22Rv1 (cell line): ENCODE data around the gene RTTN.

ENCODE experiments used
- H3K27ac ChIP-seq: fragments of 450-650 bp; 2 replicates; pipeline ENCODE4 v1.5.1; 2017
- ZFX ChIP-seq: fragments of 450-650 bp; IDR thresholded peaks from 2 replicates; pipeline ENCODE4 v1.6.1; 2017; ENCODE audit warnings: antibody characterized with exemption, borderline replicate concordance
- TF ChIP-seq, protein P1 (sequence below): fragments of 450-650 bp; IDR thresholded peaks from 2 replicates; pipeline ENCODE4 v1.5.1; 2017; ENCODE audit warnings: mild to moderate bottlenecking

Gene RTTN

GRCh38 chr18:70149616-70150301 is 55.7 kb downstream of the RTTN start:
- no peak for TF ChIP-seq ZFX
- TF ChIP-seq, protein P1, sequence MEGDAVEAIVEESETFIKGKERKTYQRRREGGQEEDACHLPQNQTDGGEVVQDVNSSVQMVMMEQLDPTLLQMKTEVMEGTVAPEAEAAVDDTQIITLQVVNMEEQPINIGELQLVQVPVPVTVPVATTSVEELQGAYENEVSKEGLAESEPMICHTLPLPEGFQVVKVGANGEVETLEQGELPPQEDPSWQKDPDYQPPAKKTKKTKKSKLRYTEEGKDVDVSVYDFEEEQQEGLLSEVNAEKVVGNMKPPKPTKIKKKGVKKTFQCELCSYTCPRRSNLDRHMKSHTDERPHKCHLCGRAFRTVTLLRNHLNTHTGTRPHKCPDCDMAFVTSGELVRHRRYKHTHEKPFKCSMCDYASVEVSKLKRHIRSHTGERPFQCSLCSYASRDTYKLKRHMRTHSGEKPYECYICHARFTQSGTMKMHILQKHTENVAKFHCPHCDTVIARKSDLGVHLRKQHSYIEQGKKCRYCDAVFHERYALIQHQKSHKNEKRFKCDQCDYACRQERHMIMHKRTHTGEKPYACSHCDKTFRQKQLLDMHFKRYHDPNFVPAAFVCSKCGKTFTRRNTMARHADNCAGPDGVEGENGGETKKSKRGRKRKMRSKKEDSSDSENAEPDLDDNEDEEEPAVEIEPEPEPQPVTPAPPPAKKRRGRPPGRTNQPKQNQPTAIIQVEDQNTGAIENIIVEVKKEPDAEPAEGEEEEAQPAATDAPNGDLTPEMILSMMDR = no peak
- H3K27ac ChIP-seq = no peak overlapping the region

DNA sequence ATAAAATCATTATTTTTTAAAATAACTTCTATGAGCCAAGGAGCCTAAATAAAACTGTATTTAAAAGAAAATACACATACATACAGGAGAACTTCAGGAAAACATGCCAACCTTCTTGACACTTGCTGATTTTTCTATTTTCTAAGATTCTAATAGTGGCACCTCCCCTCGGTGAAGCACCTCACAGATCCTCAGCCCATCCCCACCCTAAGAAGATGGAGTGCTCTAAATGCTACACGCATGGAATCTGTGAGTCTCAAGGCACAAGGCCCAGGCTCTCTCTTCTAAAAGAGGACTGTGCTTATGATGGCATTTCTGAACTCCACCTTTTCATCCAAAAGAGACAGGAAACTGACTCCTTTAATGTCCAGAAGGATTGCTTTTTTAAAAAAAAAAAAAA is 56.3 kb downstream of the RTTN start:
- TF ChIP-seq ZFX = no peak
- TF ChIP-seq, protein P1 = no peak
- H3K27ac ChIP-seq = no peak overlapping the region

GRCh38 chr18:70148039-70148938 is 57.2 kb downstream of the RTTN start:
- TF ChIP-seq ZFX = no peak
- TF ChIP-seq, protein P1 = no peak
- H3K27ac ChIP-seq = no peak overlapping the region

DNA sequence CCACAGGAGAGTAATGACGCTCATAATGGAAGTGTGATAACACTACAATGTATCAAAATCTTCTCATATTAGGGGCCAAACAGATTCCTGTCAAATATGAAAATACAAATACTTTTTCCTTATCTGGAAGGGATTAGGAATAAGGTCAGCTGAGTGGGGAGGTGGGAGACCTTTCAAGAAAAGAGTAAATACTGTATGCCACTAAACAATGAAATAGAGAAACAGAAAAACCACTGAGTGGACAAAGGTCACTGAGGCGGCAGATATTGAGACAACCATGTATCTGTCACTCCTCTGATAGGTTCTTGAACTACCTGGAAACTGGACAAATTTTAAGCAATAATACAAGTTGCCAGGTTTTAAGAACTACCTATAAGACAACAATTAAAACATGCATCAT is 59.3 kb downstream of the RTTN start:
- no peak overlapping the region for H3K27ac ChIP-seq
- no peak for TF ChIP-seq ZFX
- TF ChIP-seq, protein P1 = no peak

DNA sequence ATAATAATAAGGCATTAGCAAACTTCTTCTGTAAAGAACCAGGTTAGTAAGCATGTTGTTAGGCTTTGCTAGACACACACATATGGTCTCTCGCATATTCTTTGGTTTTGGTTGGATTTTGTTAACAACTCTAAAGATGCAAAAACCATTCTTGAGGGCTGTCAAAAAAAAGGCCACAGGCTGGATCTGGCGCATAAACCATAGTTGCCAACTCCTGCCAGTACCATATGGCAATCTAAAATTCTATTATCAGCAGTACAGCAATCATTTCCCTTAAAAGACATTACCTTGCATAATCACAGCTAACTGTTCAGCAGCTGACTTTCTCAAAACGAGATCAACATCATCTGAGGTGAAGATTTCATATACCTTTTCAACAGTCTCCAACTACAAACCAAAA is 63.5 kb downstream of the RTTN start:
- TF ChIP-seq, protein P1 = no peak
- TF ChIP-seq ZFX = no peak
- H3K27ac ChIP-seq = no peak overlapping the region

GRCh38 chr18:70139138-70139537 is 66.3 kb downstream of the RTTN start:
- TF ChIP-seq ZFX = no peak
- TF ChIP-seq, protein P1 = no peak
- H3K27ac ChIP-seq = no peak overlapping the region

GRCh38 chr18:70135604-70136003 is 69.9 kb downstream of the RTTN start:
- no peak for TF ChIP-seq ZFX
- TF ChIP-seq, protein P1 = no peak
- no peak overlapping the region for H3K27ac ChIP-seq
